Skeletal muscle satellite cell (primary cell): Measurements from ENCODE around the gene AKAP1.
A peak's percentile ranks its signal among the peaks of the same experiment; 100 is the strongest.

Source experiments
- H3K27me3 ChIP-seq: 2 replicates; pipeline ENCODE4 v1.7.0; 2013; ENCODE audit warnings: low read length; ENCODE audit not compliant: control insufficient read depth, insufficient read depth
- H3K36me3 ChIP-seq: 2 replicates; pipeline ENCODE4 v1.7.0; 2013; ENCODE audit warnings: mild to moderate bottlenecking, control low read depth, low read length; ENCODE audit not compliant: insufficient read depth
- H3K4me1 ChIP-seq: 2 replicates; pipeline ENCODE4 v1.7.0; 2013; ENCODE audit warnings: low read length; ENCODE audit not compliant: control insufficient read depth, insufficient read depth
- H3K4me2 ChIP-seq: 2 replicates; pipeline ENCODE4 v1.7.0; 2013; ENCODE audit warnings: mild to moderate bottlenecking, low read length
- H3K4me3 ChIP-seq: 2 replicates; pipeline ENCODE4 v1.7.0; 2013; ENCODE audit warnings: low read length
- H3K9ac ChIP-seq: 2 replicates; pipeline ENCODE4 v1.7.0; 2013; ENCODE audit warnings: mild to moderate bottlenecking, low read depth, low read length, moderate library complexity
- H3K9me3 ChIP-seq: replicated peaks from 2 replicates; pipeline ENCODE4 v1.7.0; 2013; ENCODE audit warnings: mild to moderate bottlenecking, control low read depth, low read length

Gene AKAP1

GRCh38 chr17:57138030-57138911 lies 53.2 kb downstream of the AKAP1 start:
- Histone ChIP-seq H3K27me3 (no peaks in the 10 kb centered on the region), H3K36me3 (no peaks in the 10 kb centered on the region), H3K4me2 (no peak overlapping the region), H3K4me1 (peaks cover 18% of the 10 kb centered on the region), H3K4me3 (no peak overlapping the region), H3K9ac (no peak overlapping the region), H3K9me3 (no peaks in the 10 kb centered on the region)

DNA sequence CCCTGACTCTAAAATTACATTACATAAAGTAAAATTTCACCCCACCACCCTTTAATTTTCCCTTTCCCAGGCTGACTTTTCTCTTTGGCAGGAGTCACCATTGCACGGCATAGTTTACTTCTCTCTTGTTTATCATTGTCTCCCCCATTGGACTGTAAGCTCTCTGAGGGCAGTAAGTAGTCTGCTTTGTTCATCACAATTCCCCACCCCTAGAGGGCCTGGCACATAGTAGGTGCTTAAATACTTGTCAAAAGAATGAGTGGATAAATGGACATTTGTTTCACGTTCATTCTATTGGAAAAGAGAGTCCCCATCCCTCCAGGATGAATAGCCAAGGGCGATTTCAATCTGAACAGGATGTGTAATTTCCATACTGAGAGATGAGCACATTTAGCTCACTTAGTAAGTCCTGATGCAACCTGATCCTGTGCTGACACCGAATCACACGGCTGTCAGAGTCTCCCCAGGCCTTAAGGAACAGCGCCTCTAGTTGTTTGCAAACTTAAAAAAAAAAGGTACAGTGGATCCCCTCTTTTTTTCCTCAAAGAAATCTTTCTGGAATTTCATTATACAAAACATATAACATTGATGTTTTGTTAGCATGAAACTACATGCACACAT lies 54.0 kb downstream of the AKAP1 start:
- H3K4me1 ChIP-seq = peaks cover 20% of the 10 kb centered on the region
- no peaks in the 10 kb centered on the region for H3K27me3 ChIP-seq
- H3K36me3 ChIP-seq = no peaks in the 10 kb centered on the region
- no peak overlapping the region for H3K4me3 ChIP-seq
- H3K9me3 ChIP-seq = no peaks in the 10 kb centered on the region
- no peak overlapping the region for H3K9ac ChIP-seq
- no peak overlapping the region for H3K4me2 ChIP-seq

DNA sequence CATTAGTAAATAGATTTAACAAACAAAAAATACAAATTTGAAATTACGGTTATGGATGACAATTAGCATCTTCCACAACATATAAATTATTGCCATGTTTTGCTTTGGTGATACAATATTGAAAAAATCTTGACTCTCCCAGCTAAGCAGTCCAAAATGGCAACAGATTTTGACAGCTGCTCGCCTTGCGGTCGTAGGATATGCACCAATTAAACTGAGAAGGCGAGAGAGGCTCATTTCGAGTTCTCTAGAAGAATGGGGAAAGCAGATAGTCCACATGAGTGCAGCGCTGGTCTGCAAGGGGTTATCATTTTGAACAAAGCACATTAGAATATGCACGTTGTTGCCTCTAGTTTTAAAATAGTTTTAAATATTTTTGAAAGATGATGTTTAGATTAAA lies 55.3 kb downstream of the AKAP1 start:
- peaks cover 20% of the 10 kb centered on the region for H3K4me1 ChIP-seq
- H3K4me2 ChIP-seq = no peak overlapping the region
- no peaks in the 10 kb centered on the region for H3K9me3 ChIP-seq
- no peak overlapping the region for H3K9ac ChIP-seq
- H3K27me3 ChIP-seq = no peaks in the 10 kb centered on the region
- no peaks in the 10 kb centered on the region for H3K36me3 ChIP-seq
- H3K4me3 ChIP-seq = no peak overlapping the region

GRCh38 chr17:57142925-57143324 lies 57.9 kb downstream of the AKAP1 start:
- H3K4me2 ChIP-seq = peak overlapping the region; percentile 20
- H3K4me1 ChIP-seq = peaks cover 17% of the 10 kb centered on the region
- no peak overlapping the region for H3K4me3 ChIP-seq
- H3K36me3 ChIP-seq = no peaks in the 10 kb centered on the region
- no peaks in the 10 kb centered on the region for H3K27me3 ChIP-seq
- peak overlapping the region; percentile 5 for H3K9ac ChIP-seq
- no peaks in the 10 kb centered on the region for H3K9me3 ChIP-seq

- no peaks in the 10 kb centered on the region for H3K36me3 ChIP-seq
- peak overlapping the region; percentile 5 for H3K9ac ChIP-seq
- H3K9me3 ChIP-seq = no peaks in the 10 kb centered on the region
- H3K4me1 ChIP-seq = peaks cover 17% of the 10 kb centered on the region
- no peak overlapping the region for H3K4me3 ChIP-seq
- no peaks in the 10 kb centered on the region for H3K27me3 ChIP-seq
- H3K4me2 ChIP-seq = peak overlapping the region; percentile 20
These were observed 58.3 kb downstream of the AKAP1 start for GRCh38 chr17:57143361-57143760.

DNA sequence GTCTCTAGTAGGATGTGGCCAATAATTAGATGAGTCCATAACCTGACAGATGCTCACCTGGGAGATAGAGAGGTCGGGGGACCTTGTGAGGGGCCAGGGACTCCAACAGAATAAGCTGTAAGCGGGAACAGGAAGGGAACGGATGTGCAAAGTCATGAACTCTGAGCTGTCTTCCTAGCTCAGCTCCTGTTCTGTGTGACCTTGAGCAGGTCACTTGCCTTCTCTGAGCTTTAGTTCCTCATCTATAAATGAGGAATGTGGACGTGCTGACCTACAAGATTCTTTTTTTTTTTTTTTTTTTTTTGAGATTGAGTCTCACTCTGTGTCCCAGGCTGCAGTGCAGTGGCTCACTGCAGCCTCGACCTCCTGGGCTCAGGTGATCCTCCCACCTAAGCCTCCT lies 58.9 kb downstream of the AKAP1 start:
- Histone ChIP-seq H3K4me1 (peaks cover 17% of the 10 kb centered on the region), H3K9ac (peak overlapping the region; percentile 5), H3K4me3 (no peak overlapping the region), H3K36me3 (no peaks in the 10 kb centered on the region), H3K9me3 (no peaks in the 10 kb centered on the region), H3K27me3 (no peaks in the 10 kb centered on the region), H3K4me2 (no peak overlapping the region)

GRCh38 chr17:57144567-57144966 lies 59.5 kb downstream of the AKAP1 start:
- Histone ChIP-seq H3K9ac (no peak overlapping the region), H3K27me3 (no peaks in the 10 kb centered on the region), H3K36me3 (no peaks in the 10 kb centered on the region), H3K4me3 (no peak overlapping the region), H3K4me1 (peaks cover 17% of the 10 kb centered on the region), H3K4me2 (no peak overlapping the region), H3K9me3 (no peaks in the 10 kb centered on the region)

DNA sequence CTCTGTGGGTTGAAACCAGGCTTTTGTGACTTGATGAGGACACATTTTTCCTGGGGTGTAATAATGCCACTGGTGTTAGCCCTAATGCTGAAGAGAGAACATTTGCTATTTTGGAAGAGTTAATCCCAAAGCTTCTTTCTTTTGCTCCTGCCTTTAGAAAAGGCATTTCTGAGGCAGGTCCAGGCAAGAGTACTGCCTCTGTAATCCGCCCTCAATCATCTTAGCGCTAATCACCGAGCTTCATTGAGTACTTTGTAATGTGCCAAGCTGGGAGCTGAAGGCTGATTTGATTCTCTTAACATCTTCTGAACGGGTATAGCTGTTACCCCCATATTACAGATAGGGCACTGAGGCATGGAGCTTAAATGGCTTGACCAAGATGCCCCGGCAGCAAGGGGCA lies 60.3 kb downstream of the AKAP1 start:
- H3K4me2 ChIP-seq = no peak overlapping the region
- H3K4me3 ChIP-seq = no peak overlapping the region
- H3K36me3 ChIP-seq = no peaks in the 10 kb centered on the region
- H3K27me3 ChIP-seq = peaks cover 2% of the 10 kb centered on the region
- H3K9ac ChIP-seq = no peak overlapping the region
- H3K4me1 ChIP-seq = peaks cover 17% of the 10 kb centered on the region
- H3K9me3 ChIP-seq = no peaks in the 10 kb centered on the region

GRCh38 chr17:57146273-57146672 lies 61.2 kb downstream of the AKAP1 start:
- peaks cover 17% of the 10 kb centered on the region for H3K4me1 ChIP-seq

GRCh38 chr17:57151798-57152197 lies 66.8 kb downstream of the AKAP1 start:
- H3K4me2 ChIP-seq = no peak overlapping the region
- H3K9ac ChIP-seq = no peak overlapping the region
- no peaks in the 10 kb centered on the region for H3K36me3 ChIP-seq
- no peak overlapping the region for H3K4me3 ChIP-seq
- peaks cover 2% of the 10 kb centered on the region for H3K27me3 ChIP-seq
- no peaks in the 10 kb centered on the region for H3K4me1 ChIP-seq
- H3K9me3 ChIP-seq = peaks cover 15% of the 10 kb centered on the region

More at GRCh38 chr17:57146273-57146672, 61.2 kb downstream of the AKAP1 start:
- Histone ChIP-seq H3K9me3 (no peaks in the 10 kb centered on the region), H3K4me2 (no peak overlapping the region), H3K36me3 (no peaks in the 10 kb centered on the region), H3K4me3 (no peak overlapping the region), H3K9ac (no peak overlapping the region), H3K27me3 (peaks cover 2% of the 10 kb centered on the region)

- Histone ChIP-seq H3K4me2 (no peak overlapping the region), H3K9ac (no peak overlapping the region), H3K4me3 (no peak overlapping the region), H3K4me1 (peaks cover 4% of the 10 kb centered on the region), H3K9me3 (peaks cover 15% of the 10 kb centered on the region), H3K36me3 (no peaks in the 10 kb centered on the region), H3K27me3 (peaks cover 2% of the 10 kb centered on the region)
These were observed 68.0 kb downstream of the AKAP1 start for GRCh38 chr17:57152967-57153528.
